Prostate gland (tissue), 2 donors: ENCODE measurements around the gene CSNK1D.

Experiments
- CTCF ChIP-seq, 4 experiments: fragments of 200-600 bp in 2 of 4; fragments of 450-650 bp in 2 of 4; sonication (generic) in 2 of 4; IDR thresholded peaks; 1 replicate in 3 of 4; 2 replicates in 1 of 4; pipeline ENCODE4 v1.5.1; 2016 to 2019; ENCODE audit warnings: antibody characterized with exemption in 4 of 4, mild to moderate bottlenecking in 2 of 4, moderate library complexity in 2 of 4
- POLR2A ChIP-seq: fragments of 450-650 bp; IDR thresholded peaks from one replicate; pipeline ENCODE4 v1.6.1; 2016; ENCODE audit warnings: antibody characterized with exemption, mild to moderate bottlenecking

GRCh38 chr17:82235775-82236141 is 37.7 kb downstream of the CSNK1D start:
- TF ChIP-seq CTCF (IDR thresholded peaks at IDR 0.05) (no peak), POLR2A (peak; percentile 13)
